ENCODE results near the gene CACNA1F. TPM values are rescaled to one million over a fixed set of nuclear protein-coding genes. Genes with fewer than 3 reads are reported as not detected.

The CACNA1F gene
- total RNA-seq, 2 donors from 2014 or later: 1.0 TPM

DNA sequence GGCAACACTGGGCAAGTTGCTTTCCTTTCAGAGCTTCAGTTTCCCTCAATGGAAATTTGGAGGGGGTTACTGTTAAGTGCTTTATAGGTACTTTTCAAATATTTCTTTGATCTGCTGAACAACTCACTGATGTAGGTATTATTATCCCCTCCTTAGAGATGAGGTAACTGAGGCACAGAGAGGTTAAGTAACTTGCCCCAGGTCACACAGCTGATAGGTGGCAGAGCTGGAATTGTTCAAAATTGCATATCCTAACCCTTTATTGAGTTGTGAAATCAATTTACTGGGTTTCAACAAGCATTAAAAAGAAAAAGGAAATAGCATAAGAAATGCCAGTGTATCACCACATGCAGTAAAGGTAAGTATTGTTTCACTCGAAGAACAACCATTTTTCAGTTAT, 43.1 kb upstream of the CACNA1F start:
- Histone ChIP-seq H3K4me3 (no peak overlapping the region), H3K27me3 (no peaks in the 10 kb centered on the region), H3K4me1 (peaks cover 3% of the 10 kb centered on the region), H3K9me3 (no peaks in the 10 kb centered on the region), H3K27ac (no peak overlapping the region), H3K36me3 (no peaks in the 10 kb centered on the region), H3K9ac (ENCODE audit: low read depth in 2 of 2, low read length in 2 of 2) (no peak overlapping the region)
- TF ChIP-seq, protein P1, sequence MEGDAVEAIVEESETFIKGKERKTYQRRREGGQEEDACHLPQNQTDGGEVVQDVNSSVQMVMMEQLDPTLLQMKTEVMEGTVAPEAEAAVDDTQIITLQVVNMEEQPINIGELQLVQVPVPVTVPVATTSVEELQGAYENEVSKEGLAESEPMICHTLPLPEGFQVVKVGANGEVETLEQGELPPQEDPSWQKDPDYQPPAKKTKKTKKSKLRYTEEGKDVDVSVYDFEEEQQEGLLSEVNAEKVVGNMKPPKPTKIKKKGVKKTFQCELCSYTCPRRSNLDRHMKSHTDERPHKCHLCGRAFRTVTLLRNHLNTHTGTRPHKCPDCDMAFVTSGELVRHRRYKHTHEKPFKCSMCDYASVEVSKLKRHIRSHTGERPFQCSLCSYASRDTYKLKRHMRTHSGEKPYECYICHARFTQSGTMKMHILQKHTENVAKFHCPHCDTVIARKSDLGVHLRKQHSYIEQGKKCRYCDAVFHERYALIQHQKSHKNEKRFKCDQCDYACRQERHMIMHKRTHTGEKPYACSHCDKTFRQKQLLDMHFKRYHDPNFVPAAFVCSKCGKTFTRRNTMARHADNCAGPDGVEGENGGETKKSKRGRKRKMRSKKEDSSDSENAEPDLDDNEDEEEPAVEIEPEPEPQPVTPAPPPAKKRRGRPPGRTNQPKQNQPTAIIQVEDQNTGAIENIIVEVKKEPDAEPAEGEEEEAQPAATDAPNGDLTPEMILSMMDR (IDR thresholded peaks at IDR 0.05): no peak
- DNase-seq: no peak
- intact Hi-C loops (cut with DNase I): no loop called here

DNA sequence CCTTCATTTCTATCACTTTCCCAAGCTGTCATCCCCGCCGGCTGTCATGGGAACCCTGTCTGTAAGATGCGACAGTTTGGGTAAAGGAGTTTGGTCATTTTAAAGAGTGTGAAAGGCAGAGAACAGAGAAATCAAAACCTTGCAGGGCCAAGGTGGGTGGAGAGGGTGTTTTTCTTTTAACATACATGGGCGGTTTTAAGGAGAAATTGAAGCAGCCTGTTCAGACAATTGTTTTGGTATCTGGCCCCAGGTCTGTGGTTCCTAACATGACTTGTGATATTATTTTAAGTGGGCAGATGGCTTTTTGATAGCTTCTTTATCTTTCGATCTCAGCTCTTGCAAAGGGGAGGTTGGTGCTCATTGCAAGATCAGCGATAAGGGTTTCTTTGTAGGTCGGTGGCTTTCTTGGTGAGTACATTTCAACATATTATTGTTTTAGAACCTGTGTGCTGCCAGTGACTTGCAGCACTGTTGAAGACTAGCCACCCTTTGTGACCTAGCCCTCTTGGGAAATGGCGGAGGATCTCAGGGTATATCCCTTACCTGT, 40.1 kb upstream of the CACNA1F start:
- no peak for DNase-seq
- H3K9me3 ChIP-seq: no peaks in the 10 kb centered on the region
- H3K36me3 ChIP-seq: no peaks in the 10 kb centered on the region
- intact Hi-C loops (cut with DNase I): no loop called here
- peaks cover 3% of the 10 kb centered on the region for H3K4me1 ChIP-seq
- H3K9ac ChIP-seq (ENCODE audit: low read depth in 2 of 2, low read length in 2 of 2): no peak overlapping the region
- no peak overlapping the region for H3K4me3 ChIP-seq
- H3K27ac ChIP-seq: no peak overlapping the region
- TF ChIP-seq, protein P1 (IDR thresholded peaks at IDR 0.05): no peak
- no peaks in the 10 kb centered on the region for H3K27me3 ChIP-seq

DNA sequence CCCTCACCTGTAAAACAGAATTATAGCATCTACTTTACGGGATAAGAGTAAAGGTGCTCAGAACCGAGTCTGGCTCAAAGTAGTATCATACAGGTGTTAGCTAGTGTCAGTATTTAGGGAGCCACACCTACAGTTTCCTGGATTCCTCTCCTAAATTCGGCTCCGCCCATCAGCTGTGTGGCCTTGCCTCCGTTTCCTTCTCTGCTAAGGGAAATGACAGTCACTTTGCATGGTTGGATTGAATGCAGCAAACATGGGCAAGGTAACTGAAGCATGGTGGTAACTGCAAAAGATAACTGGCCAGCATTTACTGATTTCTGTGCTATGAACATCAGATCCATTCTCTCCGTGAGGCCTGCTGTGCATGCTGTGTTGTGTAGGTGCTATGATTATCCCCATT, 39.3 kb upstream of the CACNA1F start:
- no peak overlapping the region for H3K4me3 ChIP-seq
- H3K27ac ChIP-seq: no peak overlapping the region
- H3K27me3 ChIP-seq: no peaks in the 10 kb centered on the region
- intact Hi-C loops (cut with DNase I): no loop called here
- no peak for DNase-seq
- no peaks in the 10 kb centered on the region for H3K36me3 ChIP-seq
- H3K4me1 ChIP-seq: peaks cover 3% of the 10 kb centered on the region
- no peaks in the 10 kb centered on the region for H3K9me3 ChIP-seq
- TF ChIP-seq, protein P1 (IDR thresholded peaks at IDR 0.05): no peak
- no peak overlapping the region for H3K9ac ChIP-seq (ENCODE audit: low read depth in 2 of 2, low read length in 2 of 2)

DNA sequence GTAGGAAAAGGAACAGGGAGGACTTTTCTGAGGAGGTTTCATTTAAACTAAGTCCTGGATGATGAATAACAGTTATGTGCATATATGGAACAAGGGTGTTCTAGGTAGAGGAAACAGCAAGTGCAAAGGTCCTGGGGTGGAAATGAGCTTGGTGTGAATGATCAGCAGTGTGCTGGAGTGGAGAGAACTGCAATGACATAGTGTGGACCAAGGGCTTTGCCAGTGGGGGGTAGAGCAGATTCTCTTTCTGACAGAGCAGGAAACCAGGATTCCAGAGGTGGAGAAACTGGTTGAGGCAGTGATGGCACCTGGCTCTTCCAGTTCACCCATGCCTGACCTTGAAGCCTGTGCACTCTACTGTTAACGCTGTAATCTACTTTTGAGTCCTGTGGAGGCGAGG, 38.2 kb upstream of the CACNA1F start:
- no peak overlapping the region for H3K4me3 ChIP-seq
- no peak overlapping the region for H3K27ac ChIP-seq

DNA sequence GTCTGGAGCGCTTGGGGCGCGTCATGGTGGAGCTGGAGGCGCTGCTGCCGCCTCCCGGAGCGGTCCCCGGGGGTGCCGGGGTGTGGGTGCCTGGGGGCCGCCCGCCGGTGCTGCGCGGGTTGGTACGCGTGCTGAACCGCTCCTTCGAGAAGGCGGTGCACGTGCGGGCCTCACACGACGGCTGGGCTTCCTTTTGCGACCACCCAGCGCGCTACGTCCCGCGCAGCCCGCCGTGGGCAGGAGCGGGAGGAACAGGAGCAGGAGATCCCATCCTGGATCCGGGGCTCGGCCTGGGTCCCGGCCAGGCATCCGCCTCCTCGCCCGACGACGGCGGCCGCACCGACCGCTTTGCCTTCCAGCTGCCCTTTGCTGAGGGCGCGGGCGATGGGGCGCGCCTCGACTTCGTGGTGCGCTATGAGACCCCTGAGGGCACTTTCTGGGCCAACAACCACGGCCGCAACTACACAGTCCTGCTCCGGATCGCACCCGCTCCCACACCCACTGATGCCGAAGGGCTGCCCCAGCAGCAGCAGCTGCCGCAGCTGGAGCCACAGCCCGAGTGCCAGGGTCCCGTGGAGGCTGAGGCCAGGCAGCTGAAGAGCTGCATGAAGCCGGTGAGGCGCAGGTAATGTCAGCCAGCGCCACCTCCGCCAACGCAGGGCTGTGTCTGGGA, 37.2 kb upstream of the CACNA1F start:
- Histone ChIP-seq H3K4me3 (peak overlapping the region; percentile 60), H3K36me3 (no peaks in the 10 kb centered on the region), H3K9me3 (no peaks in the 10 kb centered on the region), H3K4me1 (peaks cover 3% of the 10 kb centered on the region), H3K9ac (ENCODE audit: low read depth in 2 of 2, low read length in 2 of 2) (peak overlapping the region in 1 of 2 donors; percentile 84), H3K27me3 (no peaks in the 10 kb centered on the region), H3K27ac (peak overlapping the region; percentile 82)
- TF ChIP-seq, protein P1 (IDR thresholded peaks at IDR 0.05): no peak
- no peak for DNase-seq
- intact Hi-C loops (cut with DNase I): no loop called here

More for the DNA sequence above, 38.2 kb upstream of the CACNA1F start:
- Histone ChIP-seq H3K27me3 (no peaks in the 10 kb centered on the region), H3K9me3 (no peaks in the 10 kb centered on the region), H3K36me3 (no peaks in the 10 kb centered on the region), H3K9ac (ENCODE audit: low read depth in 2 of 2, low read length in 2 of 2) (no peak overlapping the region), H3K4me1 (peaks cover 3% of the 10 kb centered on the region)
- TF ChIP-seq, protein P1 (IDR thresholded peaks at IDR 0.05): no peak
- intact Hi-C loops (cut with DNase I): no loop called here
- no peak for DNase-seq

Data from colonic mucosa (tissue), 4 donors.